Measurements from ENCODE around the gene PROKR1. TPM values are rescaled to one million over a fixed set of nuclear protein-coding genes. Genes with fewer than 3 reads are reported as not detected.

The PROKR1 gene
- total RNA-seq (2021) (2.6 to 4.4 TPM (median 2.8 TPM) in 3 replicates), Bru-seq, nascent RNA (percentile 52 among the genes with signal in this experiment)
- long read RNA-seq, experiment 1, full-length matches to known transcripts, result 7 of 9 reads
- long read RNA-seq, experiment 1, partial matches to known transcripts, result 2 of 9 reads
- long read RNA-seq, experiment 1, other reads (novel, unspliced or antisense), result 0 of 9 reads
- long read RNA-seq, experiment 2, full-length matches to known transcripts, result 4 of 7 reads
- long read RNA-seq, experiment 2, partial matches to known transcripts, result 3 of 7 reads
- long read RNA-seq, experiment 2, other reads (novel, unspliced or antisense), result 0 of 7 reads
- long read RNA-seq, experiment 3, result 0 reads

- H3K27ac Mint-ChIP-seq, result no peak within 1 kb of the TSS
- CTCF ChIA-PET, result interaction anchor here (0.9 to 4.2 kb wide), 8 partner anchors 20 to 300 kb away, joined by 3 to 26 read pairs (median 4); no protein-coding TSS in a partner anchor
- POLR2A ChIA-PET, result interaction anchor here (1.2 kb wide), 1 partner anchor 11 kb away, joined by 7 read pairs; no protein-coding TSS in a partner anchor
- peaks cover 11% of the 10 kb centered on the region for H3K36me3 Mint-ChIP-seq
- peaks cover 14% of the 10 kb centered on the region for H3K9me3 Mint-ChIP-seq
- peaks cover 45% of the 10 kb centered on the region for H3K27me3 Mint-ChIP-seq (ENCODE audit: low read depth)
- DNase-seq (ENCODE audit: low spot score) (peak; percentile 72), ATAC-seq (peak; percentile 73)
- peak within 1 kb of the TSS; percentile 80 for H3K4me3 Mint-ChIP-seq
- peaks cover 15% of the 10 kb centered on the region for H3K4me1 Mint-ChIP-seq
- TF ChIP-seq MLX (CRISPR knock-in tag; IDR thresholded peaks at IDR 0.05) (no peak), MYBL2 (CRISPR knock-in tag; IDR thresholded peaks at IDR 0.05) (no peak), ZNF425 (CRISPR knock-in tag; conservative IDR thresholded peaks at IDR 0.05) (no peak), ETV6 (CRISPR knock-in tag; IDR thresholded peaks at IDR 0.05) (no peak), SP1 (CRISPR knock-in tag; conservative IDR thresholded peaks at IDR 0.05) (peak; percentile 65), E2F4 (CRISPR knock-in tag; IDR thresholded peaks at IDR 0.05; ENCODE audit: borderline replicate concordance, low read depth) (0 out of 2 replicates have a peak, but pooled peaks have one; percentile 55), GRHL2 (CRISPR knock-in tag; IDR thresholded peaks at IDR 0.05; ENCODE audit: insufficient replicate concordance, severe bottlenecking) (no peak), ZNF396 (CRISPR knock-in tag; IDR thresholded peaks at IDR 0.05; ENCODE audit: borderline replicate concordance) (no peak), ZBTB21 (CRISPR knock-in tag; IDR thresholded peaks at IDR 0.05; ENCODE audit: borderline replicate concordance) (no peak), FOXP4 (CRISPR knock-in tag; IDR thresholded peaks at IDR 0.05) (0 out of 2 replicates have a peak, but pooled peaks have one; percentile 53), ZNF138 (CRISPR knock-in tag; conservative IDR thresholded peaks at IDR 0.05) (no peak), ZNF121 (CRISPR knock-in tag; IDR thresholded peaks at IDR 0.05) (no peak), GABPB1 (CRISPR knock-in tag; IDR thresholded peaks at IDR 0.05) (no peak), ZMAT4 (CRISPR knock-in tag; IDR thresholded peaks at IDR 0.05) (no peak), NR3C1 (CRISPR knock-in tag; conservative IDR thresholded peaks at IDR 0.05; ENCODE audit: low read depth) (no peak), ATF2 (CRISPR knock-in tag; IDR thresholded peaks at IDR 0.05; ENCODE audit: borderline replicate concordance, low read depth) (no peak), JAZF1 (CRISPR knock-in tag; IDR thresholded peaks at IDR 0.05) (no peak), E2F5 (CRISPR knock-in tag; IDR thresholded peaks at IDR 0.05) (peak; percentile 75; the same call in 1 of the 2 replicates), USF1 (CRISPR knock-in tag; IDR thresholded peaks at IDR 0.05) (0 out of 2 replicates have a peak, but pooled peaks have one; percentile 7), SMAD4 (CRISPR knock-in tag; IDR thresholded peaks at IDR 0.05) (0 out of 2 replicates have a peak, but pooled peaks have one; percentile 29), HMGA2 (CRISPR knock-in tag; IDR thresholded peaks at IDR 0.05) (no peak), MXD4 (CRISPR knock-in tag; IDR thresholded peaks at IDR 0.05; ENCODE audit: borderline replicate concordance) (no peak), RELA (CRISPR knock-in tag; IDR thresholded peaks at IDR 0.05; ENCODE audit: borderline replicate concordance) (no peak; the same call in 1 of the 2 replicates), ZNF317 (CRISPR knock-in tag; IDR thresholded peaks at IDR 0.05; ENCODE audit: borderline replicate concordance, low read depth) (peak; percentile 33; the same call in 1 of the 2 replicates), ESRRA (CRISPR knock-in tag; IDR thresholded peaks at IDR 0.05; ENCODE audit: borderline replicate concordance) (no peak)
Measured at GRCh38 chr2:68643011-68643873, at the start of gene PROKR1. Gene PROKR1, plus strand, starts transcription at chr2:68643579. Its CDS starts 2,243 bp downstream, at chr2:68645822.

All from WTC11 (cell line).